Trophoblast cell (in vitro differentiated cells and primary cell): ENCODE results near the gene SUN3.
"Not testable (repeated sequence)": the region's sequence is repeated elsewhere in the genome, so short reads cannot be mapped to it uniquely, and the experiment has no call there.

Experiments used
- DNase-seq, 2 donors: peaks; one replicate each; pipeline ENCODE4 v3.0.0-alpha.2; 2016
- H2AFZ ChIP-seq: 2 replicates; pipeline ENCODE4 v1.6.1; 2013; ENCODE audit warnings: low read length, moderate library complexity, mild to moderate bottlenecking; ENCODE audit not compliant: insufficient read depth, poor library complexity
- H2AK5ac ChIP-seq: 2 replicates; pipeline ENCODE4 v1.6.1; 2013; ENCODE audit warnings: mild to moderate bottlenecking, low read length
- H2BK120ac ChIP-seq: 2 replicates; pipeline ENCODE4 v1.6.1; 2013; ENCODE audit warnings: low read length, mild to moderate bottlenecking, moderate library complexity; ENCODE audit not compliant: insufficient read depth, poor library complexity
- H2BK12ac ChIP-seq: 2 replicates; pipeline ENCODE4 v1.6.1; 2013; ENCODE audit warnings: mild to moderate bottlenecking, low read length, moderate library complexity
- H2BK5ac ChIP-seq: 2 replicates; pipeline ENCODE4 v1.6.1; 2013; ENCODE audit warnings: low read length, low read depth, moderate library complexity, mild to moderate bottlenecking; ENCODE audit not compliant: poor library complexity
- H3K14ac ChIP-seq: 2 replicates; pipeline ENCODE4 v1.6.1; 2013; ENCODE audit warnings: mild to moderate bottlenecking, low read length
- H3K18ac ChIP-seq: 2 replicates; pipeline ENCODE4 v1.6.1; 2013; ENCODE audit warnings: mild to moderate bottlenecking, low read length
- H3K23ac ChIP-seq: 2 replicates; pipeline ENCODE4 v1.6.1; 2013; ENCODE audit warnings: low read length
- H3K27ac ChIP-seq: 2 replicates; pipeline ENCODE4 v1.5.1; 2013; ENCODE audit warnings: low read depth, mild to moderate bottlenecking, inconsistent platforms, low read length, moderate library complexity
- H3K27me3 ChIP-seq: 2 replicates; pipeline ENCODE4 v1.6.1; 2013; ENCODE audit warnings: inconsistent platforms, mild to moderate bottlenecking, low read length, moderate library complexity; ENCODE audit not compliant: insufficient read depth
- H3K36me3 ChIP-seq, 2 experiments: 1 replicate in 1 of 2; 2 replicates in 1 of 2; pipeline ENCODE4 v1.6.1; 2013; ENCODE audit warnings: low read length in 2 of 2, mild to moderate bottlenecking in 2 of 2, moderate library complexity in 1 of 2; ENCODE audit not compliant: insufficient read depth in 2 of 2, control insufficient read depth in 1 of 2
- H3K4ac ChIP-seq: 2 replicates; pipeline ENCODE4 v1.6.1; 2013; ENCODE audit warnings: low read depth, mild to moderate bottlenecking, low read length, moderate library complexity
- H3K4me1 ChIP-seq, 2 experiments: 1 replicate in 1 of 2; 2 replicates in 1 of 2; pipeline ENCODE4 v1.6.1; 2013; ENCODE audit warnings: low read length in 2 of 2, mild to moderate bottlenecking in 2 of 2, moderate library complexity in 1 of 2; ENCODE audit not compliant: insufficient read depth in 2 of 2, control insufficient read depth in 1 of 2
- H3K4me2 ChIP-seq: 2 replicates; pipeline ENCODE4 v1.6.1; 2013; ENCODE audit warnings: inconsistent platforms, mild to moderate bottlenecking, low read length, moderate library complexity
- H3K4me3 ChIP-seq: 2 replicates; pipeline ENCODE4 v1.5.1; 2013; ENCODE audit warnings: mild to moderate bottlenecking, low read depth, low read length, inconsistent platforms
- H3K79me1 ChIP-seq: one replicate; pipeline ENCODE4 v1.6.1; 2013; ENCODE audit warnings: low read length
- H3K79me2 ChIP-seq: 2 replicates; pipeline ENCODE4 v1.6.1; 2013; ENCODE audit warnings: low read length, mild to moderate bottlenecking; ENCODE audit not compliant: control insufficient read depth, insufficient read depth, poor library complexity
- H3K9ac ChIP-seq: 2 replicates; pipeline ENCODE4 v1.6.1; 2013; ENCODE audit warnings: mild to moderate bottlenecking, low read length
- H3K9me3 ChIP-seq: 2 replicates; pipeline ENCODE4 v1.6.1; 2013; ENCODE audit warnings: low read depth, mild to moderate bottlenecking, control low read depth, inconsistent platforms, low read length; ENCODE audit not compliant: insufficient read depth
- H4K12ac ChIP-seq: 2 replicates; pipeline ENCODE4 v1.6.1; 2013; ENCODE audit warnings: low read depth, mild to moderate bottlenecking, low read length, moderate library complexity
- H4K8ac ChIP-seq: 2 replicates; pipeline ENCODE4 v1.6.1; 2013; ENCODE audit warnings: low read depth, mild to moderate bottlenecking, low read length, moderate library complexity
- H4K91ac ChIP-seq: one replicate; pipeline ENCODE4 v1.6.1; 2013; ENCODE audit warnings: low read depth, mild to moderate bottlenecking, low read length, moderate library complexity
- WGBS: extraction: QIAGEN DNeasy Blood & Tissue Kit; methylation state at CpG from one replicate; pipeline ENCODE4 v1.1.7; 2013; ENCODE audit warnings: missing lambda C conversion rate; ENCODE audit not compliant: insufficient read length, insufficient coverage; ENCODE audit errors: extremely low coverage; 5-methylcytosine and 5-hydroxymethylcytosine counted together

Gene SUN3

DNA sequence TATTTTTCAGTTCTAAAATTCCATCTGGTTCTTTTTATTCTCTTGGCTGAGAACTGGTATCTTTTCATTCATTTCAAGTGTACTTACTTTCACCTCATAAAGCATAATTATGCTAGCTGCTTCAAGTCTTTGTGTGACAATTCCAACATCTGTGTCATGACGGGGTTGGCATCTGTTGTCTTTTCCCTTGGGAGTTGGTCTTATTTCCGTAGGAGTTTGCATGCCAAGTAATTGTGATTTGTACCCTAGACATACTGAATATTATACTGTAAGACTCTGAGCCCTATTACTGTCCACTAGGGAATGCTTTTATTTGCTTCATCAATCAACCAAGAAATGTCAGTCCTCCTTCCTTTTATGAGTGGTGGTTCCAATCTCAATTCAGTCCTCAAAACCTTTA, 24.9 kb downstream of the SUN3 start:
- H3K14ac ChIP-seq = no peak overlapping the region
- no peak overlapping the region for H4K12ac ChIP-seq
- H3K27me3 ChIP-seq = no peaks in the 10 kb centered on the region
- H3K4ac ChIP-seq = no peak overlapping the region
- no peak overlapping the region for H3K27ac ChIP-seq
- H3K36me3 ChIP-seq = no peaks in the 10 kb centered on the region
- no peak overlapping the region for H2BK5ac ChIP-seq
- no peak overlapping the region for H4K8ac ChIP-seq
- no peak overlapping the region for H2BK120ac ChIP-seq
- H3K4me2 ChIP-seq = no peak overlapping the region
- H3K23ac ChIP-seq = no peak overlapping the region
- no peak for DNase-seq
- H4K91ac ChIP-seq = no peak overlapping the region
- H3K4me1 ChIP-seq = no peaks in the 10 kb centered on the region
- no peak overlapping the region for H3K4me3 ChIP-seq
- no peaks in the 10 kb centered on the region for H3K79me2 ChIP-seq
- no peak overlapping the region for H3K9ac ChIP-seq
- H3K79me1 ChIP-seq = no peaks in the 10 kb centered on the region
- no peaks in the 10 kb centered on the region for H3K9me3 ChIP-seq
- no peak overlapping the region for H2AFZ ChIP-seq
- no peak overlapping the region for H3K18ac ChIP-seq
- no peak overlapping the region for H2BK12ac ChIP-seq
- H2AK5ac ChIP-seq = no peak overlapping the region
- no CpG with 5 or more reads among the region's 2 CpGs for WGBS

DNA sequence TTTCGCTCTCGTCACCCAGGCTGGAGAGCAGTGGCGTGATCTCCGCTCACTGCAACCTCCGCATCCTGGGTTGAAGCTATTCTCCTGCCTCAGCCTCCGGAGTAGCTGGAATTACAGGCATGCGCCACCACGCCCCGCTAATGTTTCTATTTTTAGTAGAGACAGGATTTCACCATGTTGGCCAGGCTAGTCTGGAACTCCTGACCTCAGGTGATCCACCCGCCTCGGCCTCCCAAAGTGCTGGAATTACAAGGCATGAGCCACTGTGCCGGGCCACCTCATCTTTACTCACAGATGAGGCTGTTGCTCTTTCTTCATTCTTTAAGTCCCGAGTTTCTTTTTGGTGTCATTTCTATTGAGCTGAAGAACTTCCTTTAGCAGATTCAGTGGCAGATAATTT, 28.7 kb downstream of the SUN3 start:
- peak; percentile 91 to 93 for DNase-seq
- not testable (repeated sequence) for H3K79me2 ChIP-seq, H4K91ac ChIP-seq, H2BK120ac ChIP-seq, H3K14ac ChIP-seq, H2AFZ ChIP-seq, H3K27me3 ChIP-seq, H4K8ac ChIP-seq, H2BK12ac ChIP-seq, H3K4me3 ChIP-seq, H2BK5ac ChIP-seq, H3K23ac ChIP-seq, H3K9ac ChIP-seq, H4K12ac ChIP-seq, H3K79me1 ChIP-seq, H3K4ac ChIP-seq, H3K9me3 ChIP-seq, H3K18ac ChIP-seq, H3K4me1 ChIP-seq, H3K4me2 ChIP-seq, H3K36me3 ChIP-seq, H3K27ac ChIP-seq, H2AK5ac ChIP-seq
- WGBS = no CpG with 5 or more reads among the region's 13 CpGs

DNA sequence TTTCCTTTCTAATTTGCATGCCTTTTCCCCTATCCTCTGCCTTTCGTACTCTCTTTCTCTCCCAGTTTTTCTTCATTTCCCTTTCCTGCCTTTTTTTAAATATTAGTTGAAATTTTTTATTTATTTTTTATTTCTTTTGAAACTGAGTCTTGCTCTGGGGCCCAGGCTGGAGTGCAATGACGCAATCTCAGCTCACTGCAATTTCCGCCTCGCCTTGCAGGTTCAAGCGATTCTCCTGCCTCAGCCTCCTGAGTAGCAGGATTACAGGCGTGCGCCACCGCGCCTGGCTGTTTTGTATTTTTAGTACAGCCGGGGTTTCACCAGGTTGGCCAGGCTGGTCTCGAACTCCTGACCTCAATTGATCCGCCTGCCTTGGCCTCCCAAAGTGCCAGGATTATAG, 29.5 kb downstream of the SUN3 start:
- H2AFZ ChIP-seq = no peak overlapping the region
- H3K23ac ChIP-seq = no peak overlapping the region
- DNase-seq = peak; percentile 14 to 59
- no peaks in the 10 kb centered on the region for H3K27me3 ChIP-seq
- H3K36me3 ChIP-seq = peaks cover 0 to 2% of the 10 kb centered on the region in 2 experiments
- peak overlapping the region; percentile 38 for H2BK120ac ChIP-seq
- no peaks in the 10 kb centered on the region for H3K9me3 ChIP-seq
- no peak overlapping the region for H3K4me3 ChIP-seq
- H3K79me1 ChIP-seq = no peaks in the 10 kb centered on the region
- no CpG with 5 or more reads among the region's 12 CpGs for whole genome bisulfite sequencing
- H3K4me2 ChIP-seq = no peak overlapping the region
- peak overlapping the region; percentile 74 for H2BK5ac ChIP-seq
- peak overlapping the region; percentile 32 for H4K91ac ChIP-seq
- H3K14ac ChIP-seq = peak overlapping the region; percentile 62
- H2AK5ac ChIP-seq = no peak overlapping the region
- H3K18ac ChIP-seq = peak overlapping the region; percentile 29
- no peak overlapping the region for H4K8ac ChIP-seq
- no peaks in the 10 kb centered on the region for H3K4me1 ChIP-seq
- H3K4ac ChIP-seq = no peak overlapping the region
- no peak overlapping the region for H4K12ac ChIP-seq
- H3K27ac ChIP-seq = no peak overlapping the region
- peak overlapping the region; percentile 66 for H2BK12ac ChIP-seq
- no peak overlapping the region for H3K9ac ChIP-seq
- no peaks in the 10 kb centered on the region for H3K79me2 ChIP-seq

DNA sequence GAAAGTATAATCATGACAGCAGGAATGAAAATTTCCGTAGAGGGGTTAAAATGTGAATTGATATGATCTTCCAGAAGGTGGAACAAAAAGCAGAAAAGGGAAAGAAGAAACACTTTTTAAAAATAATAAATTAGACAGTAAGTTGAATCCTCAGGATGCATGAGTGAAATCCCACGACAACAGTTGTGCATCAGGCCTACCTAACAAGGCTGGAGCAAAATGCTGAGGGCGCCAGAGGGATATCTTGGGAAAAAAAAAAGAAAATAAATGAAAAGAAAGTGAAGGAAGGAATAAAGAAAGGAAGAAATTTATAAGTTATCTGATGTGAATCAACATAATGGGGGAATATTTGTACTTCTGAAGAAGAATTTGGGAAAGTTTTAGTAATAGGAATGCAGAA, 36.5 kb downstream of the SUN3 start:
- H3K4me3 ChIP-seq = no peak overlapping the region
- H3K79me2 ChIP-seq = peaks cover 1% of the 10 kb centered on the region
- H2AFZ ChIP-seq = no peak overlapping the region
- no peaks in the 10 kb centered on the region for H3K9me3 ChIP-seq
- H2BK5ac ChIP-seq = no peak overlapping the region
- no peak overlapping the region for H3K4me2 ChIP-seq
- no peak overlapping the region for H3K4ac ChIP-seq
- peaks cover 2 to 5% of the 10 kb centered on the region in 2 experiments for H3K4me1 ChIP-seq
- no CpG with 5 or more reads among the region's 3 CpGs for WGBS
- H3K27me3 ChIP-seq = no peaks in the 10 kb centered on the region
- no peak overlapping the region for H2BK12ac ChIP-seq
- H3K27ac ChIP-seq = no peak overlapping the region
- no peak overlapping the region for H2BK120ac ChIP-seq
- no peak overlapping the region for H3K18ac ChIP-seq
- peaks cover 6% of the 10 kb centered on the region for H3K79me1 ChIP-seq
- no peak overlapping the region for H4K12ac ChIP-seq
- H3K23ac ChIP-seq = no peak overlapping the region
- H3K9ac ChIP-seq = no peak overlapping the region
- DNase-seq = no peak
- no peak overlapping the region for H3K14ac ChIP-seq
- H4K91ac ChIP-seq = no peak overlapping the region
- H4K8ac ChIP-seq = no peak overlapping the region
- H3K36me3 ChIP-seq = peaks cover 0 to 2% of the 10 kb centered on the region in 2 experiments
- no peak overlapping the region for H2AK5ac ChIP-seq
